Tibial artery (tissue), 4 donors: ENCODE data around the gene GTF3C1.

Source experiments
- DNase-seq, 2 donors: peaks; one replicate each; pipeline ENCODE4 v3.0.0-alpha.2; 2019
- H3K27ac ChIP-seq, 2 donors: fragments of 200-600 bp; sonication (generic) in 1 of 2; 1 replicate in 1 of 2; 2 replicates in 1 of 2; pipeline ENCODE4 v1.5.1; 2018 to 2019; ENCODE audit warnings: mild to moderate bottlenecking in 1 of 2
- H3K27me3 ChIP-seq, 2 donors: fragments of 200-600 bp; sonication (generic) in 1 of 2; one replicate each; pipeline versions ENCODE4 v1.5.1 to v1.6.0; 2016 to 2019
- H3K36me3 ChIP-seq, 3 donors: fragments of 200-600 bp; sonication (generic) in 2 of 3; one replicate each; pipeline ENCODE4 v1.5.1; 2016 to 2019; ENCODE audit warnings: mild to moderate bottlenecking in 2 of 3
- H3K4me1 ChIP-seq, 4 donors: fragments of 200-600 bp; sonication (generic) in 2 of 4; 1 replicate in 3 of 4; 2 replicates in 1 of 4; pipeline ENCODE4 v1.5.1; 2016 to 2019
- H3K4me3 ChIP-seq, 2 donors: fragments of 200-600 bp; sonication (generic) in 1 of 2; 1 replicate in 1 of 2; 2 replicates in 1 of 2; pipeline ENCODE4 v1.5.1; 2018 to 2019; ENCODE audit warnings: mild to moderate bottlenecking in 2 of 2
- H3K9me3 ChIP-seq, 3 donors: fragments of 200-600 bp; sonication (generic) in 1 of 3; one replicate each; pipeline ENCODE4 v1.5.1; 2016 to 2019
- intact Hi-C: fragments of 100-400 bp; cut with DNase I; formaldehyde crosslinking; loops from one replicate; pipeline ENCODE4 v1.15.0; 2023; ENCODE audit warnings: low total_unique reads
- TF ChIP-seq, protein P1 (sequence below), 2 experiments: fragments of 200-600 bp in 1 of 2; fragments of 450-650 bp in 1 of 2; IDR thresholded peaks; one replicate each; pipeline ENCODE4 v1.5.1; 2017 to 2019; ENCODE audit warnings: antibody characterized with exemption in 2 of 2, mild to moderate bottlenecking in 1 of 2, moderate library complexity in 1 of 2

Gene GTF3C1

GRCh38 chr16:27474921-27475320 lies 74.8 kb downstream of the GTF3C1 start:
- H3K4me1 ChIP-seq = no peaks in the 10 kb centered on the region
- intact Hi-C loops = no loop called here

GRCh38 chr16:27474041-27474440 lies 75.7 kb downstream of the GTF3C1 start:
- Histone ChIP-seq H3K9me3 (no peaks in the 10 kb centered on the region), H3K4me3 (no peak overlapping the region), H3K4me1 (no peaks in the 10 kb centered on the region), H3K36me3 (peaks cover 74 to 100% (median 100%) of the 10 kb centered on the region in 3 donors), H3K27ac (no peak overlapping the region), H3K27me3 (no peaks in the 10 kb centered on the region)
- TF ChIP-seq, protein P1, sequence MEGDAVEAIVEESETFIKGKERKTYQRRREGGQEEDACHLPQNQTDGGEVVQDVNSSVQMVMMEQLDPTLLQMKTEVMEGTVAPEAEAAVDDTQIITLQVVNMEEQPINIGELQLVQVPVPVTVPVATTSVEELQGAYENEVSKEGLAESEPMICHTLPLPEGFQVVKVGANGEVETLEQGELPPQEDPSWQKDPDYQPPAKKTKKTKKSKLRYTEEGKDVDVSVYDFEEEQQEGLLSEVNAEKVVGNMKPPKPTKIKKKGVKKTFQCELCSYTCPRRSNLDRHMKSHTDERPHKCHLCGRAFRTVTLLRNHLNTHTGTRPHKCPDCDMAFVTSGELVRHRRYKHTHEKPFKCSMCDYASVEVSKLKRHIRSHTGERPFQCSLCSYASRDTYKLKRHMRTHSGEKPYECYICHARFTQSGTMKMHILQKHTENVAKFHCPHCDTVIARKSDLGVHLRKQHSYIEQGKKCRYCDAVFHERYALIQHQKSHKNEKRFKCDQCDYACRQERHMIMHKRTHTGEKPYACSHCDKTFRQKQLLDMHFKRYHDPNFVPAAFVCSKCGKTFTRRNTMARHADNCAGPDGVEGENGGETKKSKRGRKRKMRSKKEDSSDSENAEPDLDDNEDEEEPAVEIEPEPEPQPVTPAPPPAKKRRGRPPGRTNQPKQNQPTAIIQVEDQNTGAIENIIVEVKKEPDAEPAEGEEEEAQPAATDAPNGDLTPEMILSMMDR (IDR thresholded peaks at IDR 0.05) = no peak
- no peak for DNase-seq
- intact Hi-C loops = no loop called here

More at GRCh38 chr16:27474921-27475320, 74.8 kb downstream of the GTF3C1 start:
- no peak for DNase-seq
- Histone ChIP-seq H3K27me3 (no peaks in the 10 kb centered on the region), H3K27ac (no peak overlapping the region), H3K4me3 (no peak overlapping the region), H3K36me3 (peaks cover 79 to 100% (median 100%) of the 10 kb centered on the region in 3 donors), H3K9me3 (no peaks in the 10 kb centered on the region)
- TF ChIP-seq, protein P1 (IDR thresholded peaks at IDR 0.05) = no peak

GRCh38 chr16:27473101-27473900 lies 76.4 kb downstream of the GTF3C1 start:
- Histone ChIP-seq H3K9me3 (no peaks in the 10 kb centered on the region), H3K27ac (no peak overlapping the region), H3K4me3 (no peak overlapping the region), H3K36me3 (peaks cover 74 to 100% (median 100%) of the 10 kb centered on the region in 3 donors), H3K27me3 (no peaks in the 10 kb centered on the region), H3K4me1 (no peaks in the 10 kb centered on the region)
- intact Hi-C loops = no loop called here
- TF ChIP-seq, protein P1 (IDR thresholded peaks at IDR 0.05) = no peak
- DNase-seq = no peak

GRCh38 chr16:27472091-27473020 lies 77.4 kb downstream of the GTF3C1 start:
- Histone ChIP-seq H3K36me3 (peaks cover 74 to 100% (median 100%) of the 10 kb centered on the region in 3 donors), H3K4me3 (no peak overlapping the region), H3K4me1 (no peaks in the 10 kb centered on the region), H3K27me3 (no peaks in the 10 kb centered on the region), H3K9me3 (no peaks in the 10 kb centered on the region), H3K27ac (no peak overlapping the region)
- intact Hi-C loops = no loop called here
- TF ChIP-seq, protein P1 (IDR thresholded peaks at IDR 0.05) = no peak
- DNase-seq = no peak

DNA sequence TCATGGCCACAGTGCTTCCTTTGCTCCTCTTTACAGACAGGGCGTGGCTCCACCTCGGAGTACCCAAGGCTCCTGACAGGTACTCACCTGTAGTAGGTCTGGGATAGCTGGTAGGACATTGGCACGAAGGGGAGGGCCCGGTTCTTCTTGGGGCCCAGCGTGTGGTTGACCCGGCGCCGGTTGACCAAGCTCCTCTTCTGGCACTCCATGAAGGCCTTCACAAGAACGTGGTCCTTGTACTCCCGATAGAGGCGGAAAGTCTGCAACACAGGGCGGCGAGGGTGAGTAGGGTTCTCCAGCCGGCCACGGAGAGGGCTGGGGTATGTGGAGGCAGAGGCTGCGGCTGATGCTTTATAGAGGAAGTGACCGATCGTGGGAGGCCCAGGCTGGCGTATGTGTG lies 78.1 kb downstream of the GTF3C1 start:
- TF ChIP-seq, protein P1 (IDR thresholded peaks at IDR 0.05) = no peak
- H3K36me3 ChIP-seq = peaks cover 72 to 100% (median 100%) of the 10 kb centered on the region in 3 donors
- H3K4me3 ChIP-seq = no peak overlapping the region
- no peak for DNase-seq
- H3K4me1 ChIP-seq = no peaks in the 10 kb centered on the region
- H3K27me3 ChIP-seq = no peaks in the 10 kb centered on the region
- no peak overlapping the region for H3K27ac ChIP-seq
- intact Hi-C loops = no loop called here
- no peaks in the 10 kb centered on the region for H3K9me3 ChIP-seq
